LNCaP clone FGC (cell line): Measurements from ENCODE around the gene CCDC57.
"Not testable (repeated sequence)": the region's sequence is repeated elsewhere in the genome, so short reads cannot be mapped to it uniquely, and the experiment has no call there.

ENCODE experiments used
- DNase-seq: peaks from one replicate; pipeline ENCODE4 v3.0.0-alpha.2; 2011; ENCODE audit warnings: low read depth
- H3K4me3 ChIP-seq: 2 replicates; pipeline ENCODE4 v1.5.1; 2011; ENCODE audit warnings: mild to moderate bottlenecking, low read depth, low read length, control low read depth
- TF ChIP-seq, protein P1 (sequence below): IDR thresholded peaks from 2 replicates; pipeline ENCODE4 v1.5.1; 2012; ENCODE audit warnings: mild to moderate bottlenecking; ENCODE audit not compliant: control insufficient read depth, insufficient read depth; ENCODE audit errors: extremely low read depth

Gene CCDC57

DNA sequence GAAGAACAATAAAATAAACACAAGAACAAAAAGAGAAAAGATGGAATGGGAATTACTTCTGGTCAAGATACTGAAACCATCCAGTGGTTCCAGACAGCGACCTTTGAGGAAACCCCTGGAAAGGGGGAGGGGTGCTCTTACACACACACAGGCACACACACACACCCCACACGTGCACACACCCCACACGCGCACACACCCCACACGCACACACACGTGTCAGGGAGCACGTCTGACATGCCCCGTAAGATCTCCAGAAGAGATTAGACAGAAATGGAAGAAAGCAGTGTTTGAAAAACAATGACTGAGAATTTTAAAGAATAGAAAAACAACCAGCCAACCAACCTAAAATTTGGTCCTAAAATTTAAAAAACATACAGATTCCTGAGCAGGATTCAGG is 69.3 kb downstream of the CCDC57 start:
- TF ChIP-seq, protein P1, sequence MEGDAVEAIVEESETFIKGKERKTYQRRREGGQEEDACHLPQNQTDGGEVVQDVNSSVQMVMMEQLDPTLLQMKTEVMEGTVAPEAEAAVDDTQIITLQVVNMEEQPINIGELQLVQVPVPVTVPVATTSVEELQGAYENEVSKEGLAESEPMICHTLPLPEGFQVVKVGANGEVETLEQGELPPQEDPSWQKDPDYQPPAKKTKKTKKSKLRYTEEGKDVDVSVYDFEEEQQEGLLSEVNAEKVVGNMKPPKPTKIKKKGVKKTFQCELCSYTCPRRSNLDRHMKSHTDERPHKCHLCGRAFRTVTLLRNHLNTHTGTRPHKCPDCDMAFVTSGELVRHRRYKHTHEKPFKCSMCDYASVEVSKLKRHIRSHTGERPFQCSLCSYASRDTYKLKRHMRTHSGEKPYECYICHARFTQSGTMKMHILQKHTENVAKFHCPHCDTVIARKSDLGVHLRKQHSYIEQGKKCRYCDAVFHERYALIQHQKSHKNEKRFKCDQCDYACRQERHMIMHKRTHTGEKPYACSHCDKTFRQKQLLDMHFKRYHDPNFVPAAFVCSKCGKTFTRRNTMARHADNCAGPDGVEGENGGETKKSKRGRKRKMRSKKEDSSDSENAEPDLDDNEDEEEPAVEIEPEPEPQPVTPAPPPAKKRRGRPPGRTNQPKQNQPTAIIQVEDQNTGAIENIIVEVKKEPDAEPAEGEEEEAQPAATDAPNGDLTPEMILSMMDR, result no peak
- DNase-seq, result no peak
- H3K4me3 ChIP-seq, result no peak overlapping the region

DNA sequence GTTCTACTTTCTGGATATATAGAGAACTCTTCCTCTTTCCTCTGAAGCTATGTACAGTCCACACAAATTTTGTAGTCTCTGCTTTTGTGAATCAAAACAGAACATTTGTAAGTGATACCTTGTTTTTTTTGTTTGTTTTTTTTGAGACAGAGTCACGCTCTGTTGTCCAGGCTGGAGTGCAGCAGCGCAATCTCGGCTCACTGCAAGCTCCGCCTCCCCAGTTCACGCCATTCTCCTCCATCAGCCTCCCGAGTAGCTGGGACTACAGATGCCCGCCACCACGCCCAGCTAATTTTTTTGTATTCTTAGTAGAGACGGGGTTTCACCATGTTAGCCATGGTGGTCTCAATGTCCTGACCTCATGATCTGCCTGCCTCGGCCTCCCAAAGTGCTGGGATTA is 72.7 kb downstream of the CCDC57 start:
- not testable (repeated sequence) for H3K4me3 ChIP-seq, DNase-seq

GRCh38 chr17:82138511-82138992 is 74.1 kb downstream of the CCDC57 start:
- no peak overlapping the region for H3K4me3 ChIP-seq
- no peak for DNase-seq
- TF ChIP-seq, protein P1, result no peak

GRCh38 chr17:82134101-82134500 is 78.5 kb downstream of the CCDC57 start:
- DNase-seq, result peak; percentile 72
- TF ChIP-seq, protein P1, result no peak
- no peak overlapping the region for H3K4me3 ChIP-seq

DNA sequence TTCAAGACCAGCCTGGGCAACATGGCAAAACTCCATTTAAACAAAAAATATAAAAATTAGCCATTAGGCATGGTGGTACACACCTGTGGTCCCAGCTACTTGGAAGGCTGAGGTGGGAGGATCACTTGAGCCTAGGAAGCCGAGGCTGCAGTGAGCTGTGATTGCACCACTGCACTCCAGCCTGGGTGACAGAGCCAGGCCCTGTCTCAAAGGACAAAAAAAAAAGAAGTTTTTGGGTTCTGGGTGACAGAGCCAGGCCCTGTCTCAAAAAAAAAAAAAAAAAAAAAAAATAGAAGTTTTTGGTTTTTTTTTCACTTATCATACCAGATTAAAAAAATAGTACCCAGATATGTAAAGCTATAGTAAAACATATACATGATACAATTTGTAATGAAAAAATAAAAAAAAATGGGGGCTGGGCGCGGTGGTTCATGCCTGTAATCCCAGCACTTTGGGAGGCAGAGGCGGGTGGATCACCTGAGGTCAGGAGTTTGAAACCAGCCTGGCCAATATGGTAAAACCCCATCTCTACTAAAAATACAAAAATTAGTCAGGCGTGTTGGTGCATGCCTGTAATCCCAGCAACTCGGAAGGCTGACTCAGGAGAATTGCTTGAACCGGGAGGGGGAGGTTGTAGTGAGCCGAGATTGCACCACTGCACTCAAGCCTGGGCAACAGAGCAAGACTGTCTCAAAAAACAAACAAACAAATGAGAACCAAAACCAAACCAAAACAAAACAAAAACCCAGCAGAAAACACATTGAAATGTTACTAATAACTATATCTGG is 79.3 kb downstream of the CCDC57 start:
- not testable (repeated sequence) for DNase-seq, H3K4me3 ChIP-seq

GRCh38 chr17:82129095-82129494 is 83.5 kb downstream of the CCDC57 start:
- no peak for DNase-seq
- H3K4me3 ChIP-seq, result no peak overlapping the region
- TF ChIP-seq, protein P1, result no peak

- no peak overlapping the region for H3K4me3 ChIP-seq
- no peak for DNase-seq
- TF ChIP-seq, protein P1, result no peak
Observed at GRCh38 chr17:82128287-82128686, 84.4 kb downstream of the CCDC57 start.

- H3K4me3 ChIP-seq, result no peak overlapping the region
- no peak for DNase-seq
- TF ChIP-seq, protein P1, result no peak
Observed at GRCh38 chr17:82127704-82128103, 84.9 kb downstream of the CCDC57 start.
